G401 (cell line): ENCODE measurements around the gene FECH. TPM values are rescaled to one million over a fixed set of nuclear protein-coding genes. Genes with fewer than 3 reads are reported as not detected.
"Not testable (repeated sequence)": the region's sequence is repeated elsewhere in the genome, so short reads cannot be mapped to it uniquely, and the experiment has no call there.

Source experiments
- DNase-seq: peaks from one replicate; pipeline ENCODE4 v3.0.0-alpha.2; 2015; ENCODE audit warnings: low spot score
- in situ Hi-C: cut with HindIII; loops from 2 replicates; pipeline ENCODE4 v1.10.0; 2016; ENCODE audit warnings: low sequenced_read_pairs, mixed read lengths
- total RNA-seq: library from RNA; depleted of rRNA; stranded (reverse); fragments of >200 nt; shearing (Covaris generic); gene quantifications from 2 replicates; pipeline ENCODE4 v1.2.3, GENCODE V29; 2014; rRNA removed

FECH gene
- total RNA-seq, 1 experiment from 2014 or later, result 129 TPM

- no peak for DNase-seq
- in situ Hi-C loops, result no loop called here
Measured at GRCh38 chr18:57538614-57539013, 47.9 kb downstream of the FECH start.

- no peak for DNase-seq
- in situ Hi-C loops, result no loop called here
Measured at GRCh38 chr18:57534511-57534909, 52.0 kb downstream of the FECH start.

DNA sequence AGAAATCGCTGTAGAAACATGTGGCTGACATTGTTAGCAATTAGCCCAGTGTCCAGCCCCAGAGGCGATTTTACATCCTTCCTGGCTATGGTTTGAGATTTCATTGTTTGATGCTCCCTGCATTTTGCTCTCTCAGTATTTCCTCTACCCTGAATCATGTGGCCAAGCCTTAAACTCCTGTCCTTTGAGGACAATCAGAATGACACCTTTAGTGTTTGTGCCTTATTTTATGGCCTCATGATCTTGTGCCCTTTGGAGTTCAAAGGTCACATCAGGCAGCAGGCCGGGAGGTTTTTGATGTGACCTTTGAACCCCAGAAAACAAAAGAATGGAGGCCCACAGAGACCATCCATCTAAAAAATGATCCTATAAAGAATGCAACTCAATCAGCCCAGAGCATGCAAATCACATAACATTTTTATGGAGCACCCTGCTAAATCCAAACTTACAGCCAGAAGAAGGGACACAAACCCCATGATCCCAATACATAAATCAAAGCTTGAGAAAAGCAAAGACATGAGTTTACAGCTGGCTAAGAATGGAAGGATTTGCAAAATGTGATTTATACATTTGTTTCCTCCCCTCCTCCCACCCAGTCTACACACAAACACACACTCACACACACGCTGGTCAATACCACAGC is 52.5 kb downstream of the FECH start:
- DNase-seq, result no peak
- in situ Hi-C loops, result no loop called here

DNA sequence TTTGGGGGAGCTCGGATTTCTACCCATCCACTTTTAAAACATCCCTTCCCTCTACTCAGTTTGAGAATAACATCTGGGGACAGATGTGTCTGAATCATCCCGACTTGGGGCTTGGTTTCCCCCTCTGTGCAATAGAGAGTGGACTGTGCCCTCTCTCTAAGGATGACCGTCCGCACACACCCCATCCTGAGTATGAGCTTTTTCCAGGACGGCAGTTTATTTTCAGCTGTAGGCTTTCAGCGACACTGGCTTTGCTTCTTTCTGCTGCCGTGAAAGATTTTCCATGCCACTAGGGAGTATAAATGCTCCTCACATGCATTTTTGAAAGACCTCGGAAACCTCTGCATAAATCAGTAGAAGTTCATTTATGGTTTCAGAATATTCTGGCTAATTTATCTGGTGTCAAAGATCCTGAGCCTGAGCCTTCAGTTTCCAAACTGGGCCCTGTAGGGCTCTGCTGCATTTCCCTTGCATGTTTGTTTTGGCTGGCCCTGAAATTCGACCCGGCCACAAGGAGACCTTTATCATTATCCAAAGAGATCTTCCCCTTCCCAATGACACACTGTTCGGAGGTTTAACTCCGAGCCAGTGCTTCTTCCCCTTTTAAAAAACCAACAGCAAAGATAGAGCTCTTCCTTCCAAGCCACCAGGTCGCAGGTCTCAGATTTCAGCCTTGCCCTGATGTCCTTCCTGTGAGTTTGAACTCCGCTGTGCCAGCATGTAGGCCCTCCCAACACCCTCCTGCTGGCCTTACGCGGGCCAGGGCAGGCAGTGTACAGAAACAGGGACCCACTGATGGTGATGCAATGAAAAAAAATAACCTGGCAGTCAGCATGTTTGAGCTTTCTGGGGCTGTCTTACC is 53.3 kb downstream of the FECH start:
- DNase-seq, result no peak
- in situ Hi-C loops, result no loop called here

- in situ Hi-C loops, result no loop called here
- DNase-seq, result no peak
Measured at GRCh38 chr18:57529151-57529550, 57.4 kb downstream of the FECH start.

- DNase-seq, result peak; percentile 5
- in situ Hi-C loops, result no loop called here
Measured at GRCh38 chr18:57527556-57528229, 58.8 kb downstream of the FECH start.

DNA sequence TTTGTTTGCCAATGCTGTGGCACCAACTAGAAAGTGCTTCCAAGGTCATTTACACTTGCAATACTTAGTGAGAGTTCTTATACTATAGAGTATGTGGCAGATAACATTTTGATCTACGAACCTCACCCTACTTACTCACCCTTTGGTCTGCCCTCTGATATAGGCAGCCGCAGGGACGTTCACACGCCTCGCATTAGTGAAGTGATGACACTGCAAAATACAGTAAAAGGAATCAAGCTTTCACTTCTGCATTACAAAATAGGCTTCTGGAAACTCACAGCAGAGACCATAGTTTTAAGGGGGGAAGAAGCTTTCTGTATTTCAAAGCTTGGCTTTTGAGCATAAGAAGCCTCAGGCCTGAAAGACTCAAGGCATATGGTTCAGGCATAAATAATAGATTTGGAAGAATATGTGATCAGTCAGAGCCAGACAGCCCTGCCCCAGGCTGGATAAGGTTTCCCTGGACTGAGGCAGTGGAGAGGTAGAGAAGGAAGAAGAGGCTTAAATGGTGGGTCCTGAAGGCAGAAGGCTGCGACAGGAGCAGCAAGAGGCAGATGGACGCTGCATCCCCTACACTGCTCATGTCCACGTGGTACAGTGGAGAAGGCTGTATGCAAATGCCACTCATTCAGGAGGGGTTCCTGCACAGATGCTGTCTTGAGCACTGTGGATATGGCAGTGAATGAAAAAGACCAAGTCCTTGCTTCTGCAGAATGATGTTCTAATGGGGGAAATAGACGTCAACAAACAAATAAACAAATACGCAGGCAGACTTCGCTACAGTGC is 63.1 kb downstream of the FECH start:
- in situ Hi-C loops, result no loop called here

GRCh38 chr18:57522348-57522747 is 64.2 kb downstream of the FECH start:
- in situ Hi-C loops, DNase-seq: not testable (repeated sequence)

More for the DNA sequence above, 63.1 kb downstream of the FECH start:
- no peak for DNase-seq

GRCh38 chr18:57519668-57520424 is 66.7 kb downstream of the FECH start:
- in situ Hi-C loops, result no loop called here
- DNase-seq, result no peak

DNA sequence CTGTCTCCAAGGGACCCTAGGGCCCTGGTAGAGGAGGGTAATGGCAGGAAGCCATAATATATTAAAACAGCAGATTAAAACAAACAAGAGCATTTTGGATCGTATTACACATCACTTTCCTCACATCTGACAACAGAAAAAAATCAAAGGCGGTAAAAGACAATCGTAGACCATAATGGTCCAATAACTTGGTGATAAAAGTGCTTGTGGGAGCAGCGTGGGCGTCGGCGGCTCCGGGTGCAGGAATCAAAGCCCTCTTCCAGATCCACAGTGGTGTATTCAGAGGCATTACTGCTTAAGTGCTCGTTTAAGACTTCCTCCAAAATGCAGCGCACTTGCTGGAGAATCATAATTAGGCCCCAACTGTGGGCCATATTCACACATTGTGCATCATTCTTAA is 68.0 kb downstream of the FECH start:
- in situ Hi-C loops, result no loop called here
- no peak for DNase-seq

GRCh38 chr18:57516056-57516455 is 70.4 kb downstream of the FECH start:
- in situ Hi-C loops, result no loop called here
- DNase-seq, result no peak

DNA sequence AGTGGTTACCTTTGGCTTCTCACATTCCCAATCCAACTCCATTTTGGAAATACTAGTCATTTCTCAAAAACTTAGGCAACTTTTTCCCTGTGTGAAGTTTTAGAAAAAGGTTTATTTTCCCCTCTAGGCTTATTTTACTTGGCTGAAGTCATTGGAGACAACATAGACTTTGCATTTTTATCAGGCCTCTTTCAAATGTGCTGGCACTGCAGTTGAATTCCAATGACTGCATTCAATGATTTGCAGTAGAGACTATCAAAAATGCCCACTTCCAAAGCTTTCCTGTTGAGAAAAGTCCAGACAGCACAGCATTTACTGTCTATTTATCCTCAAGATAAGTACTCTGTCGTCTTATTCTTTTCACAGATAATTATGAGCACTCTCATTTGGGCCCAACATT is 81.3 kb downstream of the FECH start:
- DNase-seq, result no peak
- in situ Hi-C loops, result no loop called here

- DNase-seq, result no peak
- in situ Hi-C loops, result no loop called here
Measured at GRCh38 chr18:57502624-57503023, 83.9 kb downstream of the FECH start.

DNA sequence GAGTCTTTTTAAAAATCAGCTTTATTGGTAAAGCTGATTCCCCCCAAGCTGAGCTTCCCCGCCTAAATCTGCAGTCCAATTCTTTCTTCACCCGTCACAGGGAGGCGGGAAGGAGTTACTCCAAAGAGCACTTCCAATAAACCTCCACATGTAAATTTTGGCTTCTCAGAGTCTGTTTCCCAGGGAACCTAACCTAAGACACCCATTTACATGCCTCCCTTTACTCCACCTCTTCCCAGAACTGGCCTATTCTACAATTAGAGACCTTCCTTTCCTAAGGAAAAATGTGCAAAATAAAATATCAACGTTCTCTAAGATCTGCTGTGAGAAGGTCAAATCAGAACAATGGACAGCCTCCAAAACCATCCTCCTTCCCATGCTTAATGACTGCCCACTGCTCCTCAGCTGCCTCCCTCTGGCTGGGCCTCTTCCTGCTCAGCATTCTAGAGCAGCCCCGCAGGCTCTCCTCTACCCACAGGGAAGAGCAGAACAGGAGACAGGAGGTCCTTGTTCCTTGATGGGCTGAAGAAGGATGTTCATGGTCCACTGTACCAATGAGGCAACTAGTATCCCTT is 87.7 kb downstream of the FECH start:
- DNase-seq, result no peak
- in situ Hi-C loops, result no loop called here

Other genes starting within 250 kb of the FECH start
- gene ST8SIA3, start 234.1 kb downstream of the FECH start, total RNA-seq, result not detected in 2 replicates
- not detected in 2 replicates for gene ONECUT2, start 151.3 kb downstream of the FECH start, total RNA-seq
- gene NARS1, start 35.1 kb upstream of the FECH start, total RNA-seq, result 180 and 222 TPM in 2 replicates
- not detected in 2 replicates for gene ATP8B1, start 216.6 kb upstream of the FECH start, total RNA-seq